ENCODE measurements around the gene UBE2H. TPM values are rescaled to one million over a fixed set of nuclear protein-coding genes. Genes with fewer than 3 reads are reported as not detected.

The UBE2H gene
- total RNA-seq, 1 experiment from 2014 or later, result 75.1 TPM

DNA sequence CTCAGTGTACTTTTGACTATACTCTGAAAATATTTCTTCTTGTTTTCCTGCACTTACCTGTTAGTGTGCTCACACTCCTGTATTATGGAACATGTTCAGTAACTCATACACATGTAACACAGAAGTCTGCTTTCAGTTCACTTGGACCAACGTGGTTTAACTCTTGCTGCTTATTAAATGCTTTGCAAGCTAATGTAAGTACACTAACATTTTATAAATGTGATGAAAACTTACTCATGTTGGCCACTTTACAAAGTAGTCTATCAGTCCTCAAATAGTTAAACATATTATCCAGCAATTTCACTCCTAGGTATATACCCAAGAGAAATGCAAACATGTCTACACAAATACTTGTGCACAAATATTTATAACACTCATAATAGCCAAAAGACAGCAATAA, 98.4 kb downstream of the UBE2H start:
- H2BK12ac ChIP-seq (ENCODE audit: insufficient read length, low read depth, low read length), result no peak overlapping the region
- H3K4me1 Mint-ChIP-seq, result peaks cover 52 to 60% of the 10 kb centered on the region in 2 experiments
- no peaks in the 10 kb centered on the region for H4K20me1 ChIP-seq (ENCODE audit: control insufficient read depth, insufficient read depth, insufficient read length)
- H2BK120ac ChIP-seq (ENCODE audit: low read depth, low read length, poor library complexity, severe bottlenecking), result no peak overlapping the region
- H4K8ac ChIP-seq (replicated peaks; ENCODE audit: insufficient read length, low read depth, low read length), result no peak overlapping the region
- no peak overlapping the region for H3K18ac ChIP-seq (ENCODE audit: insufficient read length, low read depth, low read length)
- peak overlapping the region in 1 of 3 experiments; percentile 13; a peak in 1 of 7 replicates for H3K27ac Mint-ChIP-seq
- DNase-seq, result no peak
- no peak for TF ChIP-seq CTCF (conservative IDR thresholded peaks at IDR 0.05)
- no peak overlapping the region for H3K9ac ChIP-seq (ENCODE audit: extremely low read depth, insufficient read length, low read length)
- H3K23me2 ChIP-seq (ENCODE audit: insufficient read length, low read depth, low read length, poor library complexity, severe bottlenecking), result no peaks in the 10 kb centered on the region
- H3K9me3 ChIP-seq (ENCODE audit: control insufficient read depth, low read depth, low read length), result no peaks in the 10 kb centered on the region
- H3K23ac ChIP-seq (ENCODE audit: insufficient read length, low read depth, low read length), result no peak overlapping the region
- H4K91ac ChIP-seq (ENCODE audit: insufficient read length, low read depth, low read length), result no peak overlapping the region
- peaks cover 0 to 8% (median 2%) of the 10 kb centered on the region in 3 experiments; a peak in 4 of 7 replicates for H3K36me3 Mint-ChIP-seq (ENCODE audit: insufficient read depth in 1 of 3, low read depth in 3 of 3)
- H3K27me3 ChIP-seq (ENCODE audit: insufficient read depth, low read length), result no peaks in the 10 kb centered on the region
- no peaks in the 10 kb centered on the region for H3K9me3 Mint-ChIP-seq
- H2AK5ac ChIP-seq (ENCODE audit: insufficient read length, low read length), result no peak overlapping the region
- H3K79me1 ChIP-seq (ENCODE audit: insufficient read depth, low read depth, low read length, poor library complexity, severe bottlenecking), result no peaks in the 10 kb centered on the region
- no peak overlapping the region for H3K14ac ChIP-seq (ENCODE audit: insufficient read depth, low read length)
- no peaks in the 10 kb centered on the region for H3K27me3 Mint-ChIP-seq (ENCODE audit: low read depth)
- H3K79me2 ChIP-seq (ENCODE audit: insufficient read depth, low read length), result no peaks in the 10 kb centered on the region
- no peak overlapping the region for H3K56ac ChIP-seq (ENCODE audit: insufficient read length, low read depth, low read length)
- no peak overlapping the region for H2BK20ac ChIP-seq (ENCODE audit: low read depth, low read length, poor library complexity, severe bottlenecking)
- H3K4me1 ChIP-seq (ENCODE audit: insufficient read depth, low read length), result no peaks in the 10 kb centered on the region; the same call in 1 of the 2 replicates
- H2BK15ac ChIP-seq (ENCODE audit: low read depth, low read length), result no peak overlapping the region
- H2AFZ ChIP-seq (ENCODE audit: low read length), result no peak overlapping the region
- H3K27ac ChIP-seq (ENCODE audit: insufficient read length, low read depth, low read length), result no peak overlapping the region
- H3K4me3 Mint-ChIP-seq, result no peak overlapping the region
- H3T11ph ChIP-seq (ENCODE audit: low read length), result no peak overlapping the region
- H2BK5ac ChIP-seq (ENCODE audit: insufficient read length, low read length), result no peak overlapping the region
- no peak overlapping the region for H3K4me2 ChIP-seq (ENCODE audit: insufficient read depth, insufficient read length, low read length)
- H3K4ac ChIP-seq (ENCODE audit: low read depth, low read length), result no peak overlapping the region
- no peak overlapping the region for H4K5ac ChIP-seq (ENCODE audit: insufficient read length, low read depth, low read length)
- WGBS (ENCODE audit: extremely low coverage, insufficient read length, low lambda C conversion rate), result no CpG with 5 or more reads among the region's 1 CpG
